ENCODE measurements around the gene POLE3.
"Not testable (repeated sequence)": the region's sequence is repeated elsewhere in the genome, so short reads cannot be mapped to it uniquely, and the experiment has no call there.

The POLE3 gene

GRCh38 chr9:113401027-113401792 lies 9.3 kb downstream of the POLE3 start, which contains the start of gene ALAD:
Gene ALAD, minus strand, starts transcription at chr9:113401284. Its CDS starts 7,725 bp downstream, at chr9:113393559.
- peak; percentile 98 for DNase-seq

GRCh38 chr9:113399646-113400200 lies 10.8 kb downstream of the POLE3 start:
- DNase-seq: no peak

- no peak for DNase-seq
Measured at GRCh38 chr9:113398796-113399195, 11.7 kb downstream of the POLE3 start.

GRCh38 chr9:113397203-113397631 lies 13.3 kb downstream of the POLE3 start:
- DNase-seq: peak; percentile 98

- no peak for DNase-seq
Measured at GRCh38 chr9:113395000-113395861, 15.2 kb downstream of the POLE3 start.

- no peak for DNase-seq
Measured at GRCh38 chr9:113393281-113393680, 17.2 kb downstream of the POLE3 start.

- no peak for DNase-seq
Measured at GRCh38 chr9:113391917-113392316, 18.6 kb downstream of the POLE3 start.

GRCh38 chr9:113390192-113390960 lies 20.1 kb downstream of the POLE3 start:
- DNase-seq: no peak

GRCh38 chr9:113389451-113389850 lies 21.0 kb downstream of the POLE3 start:
- DNase-seq: no peak

- DNase-seq: no peak
Measured at GRCh38 chr9:113388833-113389232, 21.6 kb downstream of the POLE3 start.

- no peak for DNase-seq
Measured at GRCh38 chr9:113387560-113388230, 22.8 kb downstream of the POLE3 start.

GRCh38 chr9:113386571-113387393 lies 23.7 kb downstream of the POLE3 start:
- no peak for DNase-seq

GRCh38 chr9:113381909-113382411 lies 28.5 kb downstream of the POLE3 start:
- no peak for DNase-seq

- DNase-seq: not testable (repeated sequence)
Measured at GRCh38 chr9:113381441-113381840, 29.0 kb downstream of the POLE3 start.

GRCh38 chr9:113380869-113381378 lies 29.6 kb downstream of the POLE3 start:
- no peak for DNase-seq

- DNase-seq: not testable (repeated sequence)
Measured at GRCh38 chr9:113379829-113380210, 30.7 kb downstream of the POLE3 start.

GRCh38 chr9:113379094-113379828 lies 31.2 kb downstream of the POLE3 start:
- peak; percentile 71 for DNase-seq

GRCh38 chr9:113376634-113377567 lies 33.6 kb downstream of the POLE3 start, which contains the start of gene HDHD3:
Gene HDHD3, minus strand, starts transcription at chr9:113376986. Its CDS starts 2,632 bp downstream, at chr9:113374354.
- peak; percentile 81 for DNase-seq
